OCI-LY1 (cell line): Measurements from ENCODE around the gene ASPG.

ENCODE experiments used
- H2AFZ ChIP-seq: fragments of 200-600 bp; sonication (generic), shearing (Covaris generic); 2 replicates; pipeline ENCODE4 v1.6.0; 2014; ENCODE audit warnings: antibody characterized with exemption, mild to moderate bottlenecking, low read length
- H3F3A ChIP-seq: fragments of 200-600 bp; sonication (generic), shearing (Covaris generic); 2 replicates; pipeline ENCODE4 v1.6.0; 2014; ENCODE audit warnings: mild to moderate bottlenecking, antibody characterized with exemption, low read length, moderate library complexity; ENCODE audit not compliant: insufficient read depth
- H3K27ac ChIP-seq: fragments of 200-600 bp; sonication (generic); 2 replicates; pipeline ENCODE4 v1.5.1; 2014; ENCODE audit warnings: low read length, mixed run types, mild to moderate bottlenecking, low read depth; ENCODE audit not compliant: poor library complexity, severe bottlenecking
- H3K27me3 ChIP-seq: fragments of 200-600 bp; sonication (generic); 2 replicates; pipeline ENCODE4 v1.6.0; 2014; ENCODE audit warnings: antibody characterized with exemption, mild to moderate bottlenecking, low read length, moderate library complexity; ENCODE audit not compliant: insufficient read depth
- H3K36me3 ChIP-seq: fragments of 200-600 bp; sonication (generic); 2 replicates; pipeline ENCODE4 v1.6.1; 2014; ENCODE audit warnings: mild to moderate bottlenecking, antibody characterized with exemption, low read length, moderate library complexity, mixed read lengths; ENCODE audit not compliant: insufficient read depth
- H3K4me1 ChIP-seq: fragments of 200-600 bp; sonication (generic); 2 replicates; pipeline ENCODE4 v1.5.1; 2014; ENCODE audit warnings: mild to moderate bottlenecking, low read length, moderate library complexity; ENCODE audit not compliant: insufficient read depth, severe bottlenecking
- H3K4me2 ChIP-seq: fragments of 200-600 bp; sonication (generic), shearing (Covaris generic); 2 replicates; pipeline ENCODE4 v1.6.1; 2014; ENCODE audit warnings: low read length
- H3K4me3 ChIP-seq: fragments of 200-600 bp; sonication (generic); 2 replicates; pipeline ENCODE4 v1.5.1; 2014; ENCODE audit warnings: low read length, low read depth, mild to moderate bottlenecking, mixed read lengths; ENCODE audit not compliant: poor library complexity, severe bottlenecking
- H3K79me2 ChIP-seq: fragments of 200-600 bp; shearing (Covaris generic); 2 replicates; pipeline ENCODE4 v1.6.1; 2016; ENCODE audit warnings: mixed run types, low read length, mixed read lengths; ENCODE audit not compliant: insufficient read depth
- H3K9ac ChIP-seq: fragments of 200-600 bp; sonication (generic), shearing (Covaris generic); 2 replicates; pipeline ENCODE4 v1.6.1; 2014; ENCODE audit warnings: mild to moderate bottlenecking, low read length, mixed read lengths
- H3K9me2 ChIP-seq: fragments of 200-600 bp; sonication (generic), shearing (Covaris generic); 2 replicates; pipeline ENCODE4 v1.6.1; 2014; ENCODE audit warnings: low read depth, mild to moderate bottlenecking, low read length, mixed read lengths
- H3K9me3 ChIP-seq: fragments of 200-600 bp; shearing (Covaris generic); 2 replicates; pipeline ENCODE4 v1.6.1; 2014; ENCODE audit warnings: low read length, mixed read lengths
- H4K20me1 ChIP-seq: fragments of 200-600 bp; sonication (generic), shearing (Covaris generic); 2 replicates; pipeline ENCODE4 v1.6.0; 2016; ENCODE audit warnings: mild to moderate bottlenecking, low read length; ENCODE audit not compliant: insufficient read depth
- EZH2 ChIP-seq: fragments of 200-600 bp; sonication (generic), shearing (Covaris generic); IDR thresholded peaks from 2 replicates; pipeline ENCODE4 v1.8.0; 2017; ENCODE audit warnings: borderline replicate concordance, mixed run types, mild to moderate bottlenecking, antibody characterized with exemption, low read length, moderate library complexity, mixed read lengths
- TF ChIP-seq, protein P1 (sequence below): fragments of 200-600 bp; sonication (generic), shearing (Covaris generic); IDR thresholded peaks from 2 replicates; pipeline ENCODE4 v1.5.1; 2017; ENCODE audit warnings: mild to moderate bottlenecking, antibody characterized with exemption, low read length, moderate library complexity, mixed read lengths

The ASPG gene

DNA sequence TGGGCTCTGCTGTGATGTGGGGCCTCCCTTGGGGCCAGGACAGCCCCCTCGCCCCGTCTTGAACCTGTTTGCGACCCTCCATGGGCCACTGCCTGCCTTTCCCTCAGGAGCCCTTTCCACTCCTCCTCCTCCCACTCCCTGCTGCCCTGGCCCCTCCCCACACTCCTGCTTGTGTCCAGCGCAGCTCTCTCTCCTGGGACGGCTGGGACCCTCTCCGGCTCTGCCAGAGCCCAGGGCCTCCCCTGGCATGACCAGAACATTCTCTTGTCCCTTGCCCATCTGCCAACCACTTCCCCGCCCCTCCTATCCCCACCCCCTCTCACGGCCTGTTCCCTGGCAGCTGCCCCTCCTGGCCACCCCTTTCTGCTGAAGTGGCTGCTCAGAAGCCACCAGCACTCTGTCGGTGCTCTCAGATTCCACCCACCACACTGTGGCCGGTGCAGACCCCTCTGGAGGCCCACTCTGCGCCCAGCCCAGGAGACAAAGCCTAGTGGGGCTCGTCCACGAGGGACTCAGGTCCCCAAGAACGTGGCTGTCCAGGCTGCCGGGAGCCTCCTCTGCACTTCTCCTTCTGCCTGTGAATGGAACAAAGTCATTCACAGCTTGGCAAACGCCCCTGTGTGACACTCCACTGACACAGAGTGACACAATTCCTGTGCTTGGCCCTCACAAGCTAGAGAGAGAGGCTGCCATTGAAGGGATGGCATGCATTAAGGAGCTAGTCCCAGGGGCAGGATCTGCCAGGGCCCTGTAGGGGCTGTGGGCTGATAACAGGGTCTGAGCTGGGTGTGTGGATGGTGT, 1.4 kb downstream of the ASPG start:
- Histone ChIP-seq H3K9ac (no peak overlapping the region), H3K27ac (no peak overlapping the region), H3K4me2 (no peak overlapping the region), H3K79me2 (no peaks in the 10 kb centered on the region), H4K20me1 (no peaks in the 10 kb centered on the region), H3K9me2 (no peaks in the 10 kb centered on the region), H3K27me3 (no peaks in the 10 kb centered on the region), H3K9me3 (no peaks in the 10 kb centered on the region), H3K36me3 (no peaks in the 10 kb centered on the region), H3F3A (no peaks in the 10 kb centered on the region), H2AFZ (no peak overlapping the region), H3K4me1 (no peaks in the 10 kb centered on the region), H3K4me3 (no peak overlapping the region)
- no peak for TF ChIP-seq EZH2
- TF ChIP-seq, protein P1, sequence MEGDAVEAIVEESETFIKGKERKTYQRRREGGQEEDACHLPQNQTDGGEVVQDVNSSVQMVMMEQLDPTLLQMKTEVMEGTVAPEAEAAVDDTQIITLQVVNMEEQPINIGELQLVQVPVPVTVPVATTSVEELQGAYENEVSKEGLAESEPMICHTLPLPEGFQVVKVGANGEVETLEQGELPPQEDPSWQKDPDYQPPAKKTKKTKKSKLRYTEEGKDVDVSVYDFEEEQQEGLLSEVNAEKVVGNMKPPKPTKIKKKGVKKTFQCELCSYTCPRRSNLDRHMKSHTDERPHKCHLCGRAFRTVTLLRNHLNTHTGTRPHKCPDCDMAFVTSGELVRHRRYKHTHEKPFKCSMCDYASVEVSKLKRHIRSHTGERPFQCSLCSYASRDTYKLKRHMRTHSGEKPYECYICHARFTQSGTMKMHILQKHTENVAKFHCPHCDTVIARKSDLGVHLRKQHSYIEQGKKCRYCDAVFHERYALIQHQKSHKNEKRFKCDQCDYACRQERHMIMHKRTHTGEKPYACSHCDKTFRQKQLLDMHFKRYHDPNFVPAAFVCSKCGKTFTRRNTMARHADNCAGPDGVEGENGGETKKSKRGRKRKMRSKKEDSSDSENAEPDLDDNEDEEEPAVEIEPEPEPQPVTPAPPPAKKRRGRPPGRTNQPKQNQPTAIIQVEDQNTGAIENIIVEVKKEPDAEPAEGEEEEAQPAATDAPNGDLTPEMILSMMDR, result no peak

DNA sequence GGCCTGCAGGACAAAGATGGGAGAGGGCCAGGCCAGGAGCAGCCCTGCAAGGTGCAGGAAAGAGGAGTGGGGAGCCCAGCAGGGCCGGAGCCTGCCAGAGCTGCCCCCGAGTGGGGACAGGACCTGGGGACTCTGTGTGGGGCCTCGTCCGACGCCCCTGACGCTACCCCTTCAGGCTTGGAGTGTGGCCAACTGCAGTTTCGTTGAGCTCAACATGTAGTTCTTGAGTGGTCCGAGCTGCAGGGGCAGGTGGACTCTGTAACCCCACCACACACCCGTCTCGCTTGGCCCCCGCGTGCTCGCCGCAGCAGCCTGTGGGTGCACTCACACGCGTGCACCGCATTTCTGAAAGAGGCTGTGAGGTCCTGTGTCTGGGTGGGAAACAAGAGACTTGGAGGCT, 2.0 kb downstream of the ASPG start:
- no peaks in the 10 kb centered on the region for H3K9me3 ChIP-seq
- H3K79me2 ChIP-seq, result no peaks in the 10 kb centered on the region
- no peaks in the 10 kb centered on the region for H3F3A ChIP-seq
- no peak for TF ChIP-seq EZH2
- TF ChIP-seq, protein P1, result no peak
- no peaks in the 10 kb centered on the region for H3K27me3 ChIP-seq
- H2AFZ ChIP-seq, result no peak overlapping the region
- no peak overlapping the region for H3K9ac ChIP-seq
- no peaks in the 10 kb centered on the region for H3K9me2 ChIP-seq
- no peak overlapping the region for H3K27ac ChIP-seq
- H4K20me1 ChIP-seq, result no peaks in the 10 kb centered on the region
- H3K36me3 ChIP-seq, result no peaks in the 10 kb centered on the region
- H3K4me1 ChIP-seq, result no peaks in the 10 kb centered on the region
- no peak overlapping the region for H3K4me3 ChIP-seq
- H3K4me2 ChIP-seq, result no peak overlapping the region

DNA sequence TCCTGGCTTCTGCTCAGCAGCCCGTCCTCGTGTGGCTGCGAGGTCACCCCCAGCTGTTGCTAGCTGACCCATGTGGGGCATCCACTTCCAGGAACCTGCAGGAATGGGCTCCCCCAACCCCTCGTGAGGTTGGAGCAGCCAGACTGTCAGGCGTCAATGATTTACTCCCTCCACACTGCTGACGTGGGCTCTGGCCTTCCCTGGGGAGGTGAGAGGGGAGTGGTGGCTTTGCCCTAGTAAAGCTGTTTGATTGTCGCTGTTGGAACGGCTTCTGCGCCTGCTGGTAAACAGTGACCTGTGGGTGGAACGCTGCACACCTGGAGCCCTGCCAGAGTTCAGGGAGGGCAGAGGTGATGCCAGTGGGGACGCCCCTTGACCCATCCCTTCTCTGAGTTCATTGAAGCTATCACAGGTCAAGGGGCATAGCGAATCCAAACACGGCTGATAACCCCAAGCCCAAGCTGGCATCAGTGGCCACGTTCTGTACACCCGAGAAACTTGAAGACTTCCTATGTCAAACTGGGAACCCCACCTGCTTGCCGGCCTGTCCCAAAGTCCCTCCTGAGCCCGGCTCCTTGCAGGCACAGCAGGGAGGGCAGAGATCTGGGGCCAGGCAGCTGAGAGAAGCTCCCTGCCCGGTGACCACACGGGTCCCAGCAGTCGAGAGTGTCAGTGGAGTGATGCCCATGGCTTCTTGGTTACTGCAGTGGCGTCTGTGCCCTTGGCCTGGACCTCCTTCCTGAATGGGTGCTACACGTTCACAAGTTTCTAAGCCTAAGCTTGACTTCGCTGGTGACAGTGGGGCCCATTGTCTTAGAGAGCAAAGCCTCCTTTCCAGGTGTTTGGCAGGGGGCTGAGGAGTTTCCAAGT, 2.7 kb downstream of the ASPG start:
- Histone ChIP-seq H3K27me3 (no peaks in the 10 kb centered on the region), H4K20me1 (no peaks in the 10 kb centered on the region), H2AFZ (no peak overlapping the region), H3F3A (no peaks in the 10 kb centered on the region), H3K4me3 (no peak overlapping the region), H3K36me3 (no peaks in the 10 kb centered on the region), H3K4me2 (no peak overlapping the region), H3K79me2 (no peaks in the 10 kb centered on the region), H3K4me1 (no peaks in the 10 kb centered on the region), H3K27ac (no peak overlapping the region), H3K9me2 (no peaks in the 10 kb centered on the region), H3K9ac (no peak overlapping the region), H3K9me3 (no peaks in the 10 kb centered on the region)
- TF ChIP-seq, protein P1, result no peak
- no peak for TF ChIP-seq EZH2
